HG03342 (cell line): ENCODE measurements around the gene ABHD16B.
"Not testable (repeated sequence)": the region's sequence is repeated elsewhere in the genome, so short reads cannot be mapped to it uniquely, and the experiment has no call there.

Experiments used
- ATAC-seq: cut with Tn5 transposase; IDR thresholded peaks from one replicate; pipeline ENCODE4 v1.9.1; 2021; ENCODE audit warnings: mild to moderate bottlenecking, moderate library complexity; ENCODE audit not compliant: unreplicated experiment

Gene ABHD16B

GRCh38 chr20:63834491-63834880 is 26.8 kb upstream of the ABHD16B start:
- no peak for ATAC-seq

DNA sequence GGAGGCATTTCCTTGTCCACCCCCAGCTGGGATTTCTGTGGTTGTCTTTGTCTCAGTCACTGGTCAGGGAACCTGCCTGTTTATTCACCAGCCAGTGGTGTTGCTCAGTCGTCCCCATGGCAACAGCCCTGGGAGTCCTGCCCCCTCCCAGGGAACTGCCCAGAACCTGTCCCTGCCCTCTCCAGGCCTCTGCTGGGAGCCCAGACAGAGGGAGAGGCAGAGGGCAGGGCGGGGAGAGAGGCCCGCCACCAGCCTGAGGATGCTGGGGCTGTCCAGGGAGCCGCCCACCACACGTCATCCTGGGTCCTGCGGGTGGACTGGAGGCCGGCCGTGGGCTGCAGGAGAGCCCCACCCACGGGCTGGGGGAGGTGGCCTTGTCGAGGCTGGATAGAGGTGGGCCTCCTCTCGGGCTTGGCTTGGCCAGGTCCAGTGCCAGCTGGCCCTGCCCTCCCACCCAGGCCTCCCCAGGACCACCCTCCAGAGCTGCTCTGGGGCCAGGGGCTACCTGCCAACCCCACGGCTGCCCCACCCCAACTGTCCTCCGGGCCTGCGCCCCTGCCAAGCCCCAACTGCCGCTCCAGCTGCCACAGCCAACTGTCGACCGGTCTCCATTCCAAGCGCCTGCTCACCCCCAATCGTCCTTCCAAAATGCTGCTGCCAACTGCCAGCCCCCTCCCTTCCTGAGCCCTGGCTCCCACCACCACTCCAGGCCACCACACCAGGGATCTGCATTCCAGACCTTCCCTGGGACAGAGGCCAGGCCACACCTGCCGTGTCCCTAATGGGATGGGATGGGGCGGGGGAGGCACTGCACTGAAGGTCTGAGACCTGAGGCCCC is 26.1 kb upstream of the ABHD16B start:
- no peak for ATAC-seq

DNA sequence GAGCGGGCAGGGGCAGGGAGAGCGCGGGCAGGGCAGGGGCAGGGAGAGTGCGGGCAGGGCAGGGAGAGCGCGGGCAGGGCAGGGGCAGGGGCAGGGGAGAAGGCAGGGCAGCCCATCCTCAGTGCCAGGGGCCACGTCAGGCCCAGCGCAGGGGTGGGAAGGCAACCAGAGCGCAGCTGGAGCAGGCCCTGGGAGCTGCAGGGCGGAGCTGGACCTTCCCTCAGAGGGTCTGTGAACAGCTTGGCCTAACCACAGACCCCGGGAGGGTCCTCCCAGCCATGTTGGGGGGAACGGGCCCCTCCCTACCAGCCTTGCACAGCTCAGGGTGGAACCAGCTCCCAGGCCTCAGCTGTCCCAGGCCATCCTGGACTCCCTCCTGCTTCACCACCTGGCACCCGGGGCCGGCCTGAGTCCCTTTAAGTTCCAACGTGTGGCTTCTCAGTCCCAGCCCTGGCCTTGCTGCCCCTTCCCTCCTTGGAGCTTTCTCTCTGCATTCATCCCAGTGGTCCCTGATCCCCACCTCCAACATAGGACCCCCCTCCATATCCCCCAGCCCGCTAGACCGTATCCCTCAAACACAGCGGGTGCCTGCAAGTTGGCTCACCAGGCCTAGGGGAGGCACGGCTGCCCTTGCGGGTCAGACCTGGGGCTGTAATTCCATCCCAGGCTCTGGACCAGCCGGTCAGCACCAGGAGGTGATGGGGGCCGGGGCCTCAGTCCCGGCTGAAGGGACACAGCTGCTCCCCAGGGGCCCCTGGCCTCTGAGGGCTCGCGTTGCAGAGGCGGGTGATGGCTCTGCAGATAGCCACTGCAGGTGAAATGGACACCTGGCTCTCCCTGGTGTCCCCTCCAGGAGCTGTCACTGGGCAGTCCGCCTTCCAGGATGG is 24.6 kb upstream of the ABHD16B start:
- no peak for ATAC-seq

DNA sequence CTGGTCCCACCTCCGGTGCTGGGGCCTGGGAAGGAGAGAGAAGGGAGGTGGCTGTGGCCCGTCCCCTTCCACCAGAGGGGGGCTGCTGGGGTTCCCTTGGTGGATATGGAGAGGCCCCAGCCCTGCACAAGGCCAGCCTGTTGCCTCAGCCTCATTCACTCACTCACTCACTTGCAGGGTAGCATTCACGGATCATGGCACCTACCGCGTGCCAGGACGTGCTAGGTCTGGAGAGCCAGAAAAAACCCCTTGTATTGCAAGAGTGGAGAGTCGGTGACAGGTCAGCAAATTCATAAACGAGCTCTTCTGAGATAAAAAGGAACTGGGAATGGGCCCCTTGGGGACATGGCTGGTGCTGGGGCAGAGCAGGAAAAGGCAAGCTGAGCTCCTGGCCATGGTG is 23.8 kb upstream of the ABHD16B start:
- no peak for ATAC-seq

DNA sequence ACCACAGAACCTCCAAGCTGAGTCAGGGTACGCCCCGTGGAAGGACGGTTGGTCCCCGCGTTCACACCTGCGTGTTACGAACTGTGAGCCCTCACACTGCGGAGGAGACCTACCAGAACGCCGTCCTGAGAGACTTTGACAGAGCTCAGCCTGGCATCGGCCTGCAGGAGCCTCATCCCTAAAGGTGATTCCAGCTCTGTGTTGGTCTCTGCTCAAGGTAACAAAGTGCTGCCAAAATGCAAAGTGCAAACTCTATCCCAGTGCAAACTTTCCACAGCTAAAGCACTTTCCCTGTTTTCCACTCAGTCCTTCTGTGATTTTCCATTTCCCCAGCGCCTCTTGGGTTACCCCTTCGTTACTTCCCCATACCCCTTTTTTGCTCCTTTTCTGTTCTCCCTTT is 21.7 kb upstream of the ABHD16B start:
- no peak for ATAC-seq

GRCh38 chr20:63840405-63840828 is 20.9 kb upstream of the ABHD16B start:
- ATAC-seq, result no peak

GRCh38 chr20:63842258-63842657 is 19.0 kb upstream of the ABHD16B start:
- no peak for ATAC-seq

DNA sequence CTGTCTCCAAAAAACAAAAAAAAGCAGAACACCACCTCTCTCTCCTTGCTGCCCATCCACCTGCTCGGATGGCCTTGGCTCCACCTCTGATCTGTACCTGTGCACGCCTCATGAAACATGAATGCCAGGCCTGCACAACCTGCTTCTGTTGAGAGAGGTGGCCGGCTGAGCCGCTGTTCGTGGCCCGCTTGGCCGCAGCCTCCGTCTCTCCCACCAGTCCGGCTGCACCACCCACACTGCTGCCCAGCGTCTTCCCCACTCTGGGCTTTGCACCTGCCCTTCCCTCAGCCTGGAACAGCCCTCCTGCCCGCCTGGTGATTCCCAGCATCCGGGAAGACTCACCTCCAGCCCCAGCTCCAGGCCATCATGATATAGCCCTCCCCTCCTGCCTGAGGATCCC is 18.1 kb upstream of the ABHD16B start:
- ATAC-seq, result no peak

DNA sequence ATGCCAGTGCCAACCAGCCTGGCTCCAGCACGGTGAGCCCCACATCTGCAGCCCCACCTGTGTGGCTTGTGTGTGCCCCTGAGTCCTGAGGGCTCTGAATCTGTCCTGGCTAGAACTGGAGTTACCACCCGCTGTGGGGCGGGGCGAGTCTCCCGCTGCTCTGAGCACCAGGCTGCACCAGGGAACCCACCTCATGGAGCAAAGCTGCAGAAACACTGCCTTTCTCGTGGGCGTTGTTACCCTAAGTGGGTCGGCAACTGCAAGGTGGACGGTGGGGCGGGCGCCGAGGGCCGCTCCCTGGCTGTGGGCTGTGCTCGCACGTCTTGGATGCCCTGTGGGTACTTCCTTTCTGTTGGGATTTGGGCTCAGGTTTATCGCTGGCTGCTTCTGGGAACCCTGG is 17.5 kb upstream of the ABHD16B start:
- ATAC-seq, result no peak

GRCh38 chr20:63844511-63844991 is 16.7 kb upstream of the ABHD16B start:
- no peak for ATAC-seq

DNA sequence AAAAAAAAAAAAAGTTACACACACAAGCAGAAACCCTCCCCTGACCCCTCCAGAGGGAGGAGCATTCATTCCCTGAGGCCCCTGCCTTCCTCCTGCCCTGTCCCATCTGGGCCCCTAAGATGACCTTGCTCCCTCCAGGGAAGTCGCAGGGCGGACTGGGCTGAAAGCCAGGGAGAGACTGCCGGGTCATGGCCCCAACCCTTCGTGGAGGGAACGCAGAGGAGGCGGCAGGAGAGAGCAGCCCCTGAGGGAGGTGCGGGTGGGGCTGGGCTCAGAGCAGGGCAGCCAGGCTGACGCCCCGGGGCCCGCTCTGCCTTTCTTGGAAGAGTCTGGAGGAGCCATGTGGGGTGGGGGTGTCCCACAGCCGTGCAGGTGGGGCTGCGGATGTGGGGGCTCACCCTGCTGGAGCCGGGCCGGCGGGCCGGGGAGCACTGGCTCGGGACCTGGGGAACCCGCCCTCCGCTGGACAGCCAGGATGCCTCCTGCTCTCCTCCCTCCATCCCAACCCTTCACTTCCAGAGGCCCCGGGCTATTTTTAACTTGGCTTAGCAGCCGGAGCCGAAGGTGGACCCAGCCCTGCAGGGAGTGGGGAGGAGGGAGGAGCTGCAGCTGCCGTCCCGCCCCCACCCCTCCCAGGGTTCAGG is 15.0 kb upstream of the ABHD16B start:
- no peak for ATAC-seq

- ATAC-seq, result no peak
These were observed 14.4 kb upstream of the ABHD16B start for GRCh38 chr20:63846888-63847236.

GRCh38 chr20:63847237-63848002 is 13.9 kb upstream of the ABHD16B start:
- no peak for ATAC-seq

- ATAC-seq, result no peak
These were observed 13.0 kb upstream of the ABHD16B start for GRCh38 chr20:63848003-63848911.

DNA sequence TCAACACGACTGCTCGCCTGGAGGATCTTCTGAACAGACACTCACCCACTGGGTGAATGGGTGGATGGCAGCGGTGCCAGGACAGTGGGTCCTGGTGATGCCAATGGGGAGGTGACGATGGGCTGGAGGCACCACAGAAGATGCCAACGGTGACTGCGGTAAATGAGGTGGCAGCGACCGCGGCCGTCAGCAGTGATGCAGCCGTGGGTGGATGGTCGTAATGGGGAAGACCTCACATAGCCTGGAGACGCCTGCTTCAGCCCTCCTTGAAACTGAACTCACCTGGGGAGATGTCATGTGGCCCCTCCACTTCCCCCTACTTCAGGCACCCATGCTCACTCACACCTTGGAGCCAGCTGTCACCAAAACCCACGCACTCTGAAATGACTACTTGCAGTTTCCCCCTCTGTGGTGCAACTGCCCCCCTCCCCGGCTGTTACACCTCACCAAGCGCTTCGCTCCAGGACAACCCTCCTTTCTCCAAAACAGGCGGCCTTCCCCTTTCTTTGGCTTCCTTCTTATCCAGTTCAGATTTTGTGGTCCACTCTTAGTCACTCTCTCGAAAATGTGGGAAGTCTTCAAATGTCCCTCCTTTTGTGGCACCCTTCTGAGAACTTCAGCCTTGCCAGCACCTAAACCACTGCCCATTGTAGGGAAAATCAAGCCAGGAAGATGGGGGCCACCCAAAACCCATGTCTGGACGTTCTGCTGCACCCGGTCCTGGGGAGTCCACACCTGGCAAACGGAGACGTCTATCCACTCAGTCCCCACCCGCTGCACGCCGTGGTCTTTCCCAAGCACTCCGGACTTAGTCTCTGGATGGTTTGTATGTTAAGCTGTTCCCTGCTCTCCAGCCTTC is 10.4 kb upstream of the ABHD16B start:
- ATAC-seq, result peak; percentile 82

GRCh38 chr20:63851548-63851943 is 9.8 kb upstream of the ABHD16B start:
- ATAC-seq, result not testable (repeated sequence)

DNA sequence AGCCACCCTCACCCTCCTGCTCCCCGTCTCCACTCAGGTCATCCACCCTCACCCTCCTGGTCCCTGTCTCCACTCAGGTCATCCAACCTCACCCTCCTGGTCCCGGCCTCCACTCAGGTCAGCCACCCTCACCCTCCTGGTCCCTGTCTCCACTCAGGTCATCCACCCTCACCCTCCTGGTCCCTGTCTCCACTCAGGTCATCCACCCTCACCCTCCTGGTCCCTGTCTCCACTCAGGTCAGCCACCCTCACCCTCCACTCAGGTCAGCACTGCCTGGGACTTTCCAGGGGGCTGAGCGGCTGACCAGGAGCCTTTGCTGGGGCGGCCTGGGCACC is 7.6 kb upstream of the ABHD16B start:
- not testable (repeated sequence) for ATAC-seq

- no peak for ATAC-seq
These were observed 7.1 kb upstream of the ABHD16B start for GRCh38 chr20:63854069-63854765.
